Natural killer cell treated with Interleukin-12 subunit alpha and Interleukin-12 subunit beta and Interleukin-15 and Interleukin-18, amount 100 ng/mL, for 72 hours (primary cell): ENCODE data around the gene GTF3C5. TPM values are rescaled to one million over a fixed set of nuclear protein-coding genes. Genes with fewer than 3 reads are reported as not detected.
A peak's percentile ranks its signal among the peaks of the same experiment; 100 is the strongest.
"Not testable (repeated sequence)": the region's sequence is repeated elsewhere in the genome, so short reads cannot be mapped to it uniquely, and the experiment has no call there.

Experiments
- ATAC-seq, 2 donors: fragments of 150-1000 bp; cut with Tn5 transposase in 1 of 2; sonication (Bioruptor Pico), chemical (Tn5 transposase) in 1 of 2; 2 replicates each; pipeline ENCODE4 v1.10.0; 2021
- DNase-seq: peaks from one replicate; pipeline ENCODE4 v3.0.0; 2022; ENCODE audit warnings: low spot score
- H3K27ac Mint-ChIP-seq, 2 donors: 1 replicate in 1 of 2; 2 replicates in 1 of 2; pipeline ENCODE4 v1.8.0; 2022; ENCODE audit warnings: mixed read lengths in 2 of 2, mild to moderate bottlenecking in 1 of 2, moderate library complexity in 1 of 2
- H3K27me3 Mint-ChIP-seq, 2 donors: 1 replicate in 1 of 2; 2 replicates in 1 of 2; pipeline ENCODE4 v1.8.0; 2022; ENCODE audit warnings: mixed read lengths in 2 of 2
- H3K36me3 Mint-ChIP-seq: one replicate; pipeline ENCODE4 v1.8.0; 2022; ENCODE audit warnings: mixed read lengths
- H3K4me1 Mint-ChIP-seq, 2 donors: 1 replicate in 1 of 2; 2 replicates in 1 of 2; pipeline ENCODE4 v1.8.0; 2022; ENCODE audit warnings: low read depth in 2 of 2, mixed read lengths in 2 of 2, mild to moderate bottlenecking in 1 of 2
- H3K4me3 Mint-ChIP-seq: one replicate; pipeline ENCODE4 v1.8.0; 2022; ENCODE audit warnings: mixed read lengths
- H3K9me3 Mint-ChIP-seq: 2 replicates; pipeline ENCODE4 v1.8.0; 2022; ENCODE audit warnings: mixed read lengths
- total RNA-seq, 2 donors: library from RNA; stranded (reverse); gene quantifications; one replicate each; pipeline ENCODE4 v1.2.3, GENCODE V29; 2022

Gene GTF3C5
- total RNA-seq, 2 donors from 2014 or later, result 69.2 to 81.4 TPM

DNA sequence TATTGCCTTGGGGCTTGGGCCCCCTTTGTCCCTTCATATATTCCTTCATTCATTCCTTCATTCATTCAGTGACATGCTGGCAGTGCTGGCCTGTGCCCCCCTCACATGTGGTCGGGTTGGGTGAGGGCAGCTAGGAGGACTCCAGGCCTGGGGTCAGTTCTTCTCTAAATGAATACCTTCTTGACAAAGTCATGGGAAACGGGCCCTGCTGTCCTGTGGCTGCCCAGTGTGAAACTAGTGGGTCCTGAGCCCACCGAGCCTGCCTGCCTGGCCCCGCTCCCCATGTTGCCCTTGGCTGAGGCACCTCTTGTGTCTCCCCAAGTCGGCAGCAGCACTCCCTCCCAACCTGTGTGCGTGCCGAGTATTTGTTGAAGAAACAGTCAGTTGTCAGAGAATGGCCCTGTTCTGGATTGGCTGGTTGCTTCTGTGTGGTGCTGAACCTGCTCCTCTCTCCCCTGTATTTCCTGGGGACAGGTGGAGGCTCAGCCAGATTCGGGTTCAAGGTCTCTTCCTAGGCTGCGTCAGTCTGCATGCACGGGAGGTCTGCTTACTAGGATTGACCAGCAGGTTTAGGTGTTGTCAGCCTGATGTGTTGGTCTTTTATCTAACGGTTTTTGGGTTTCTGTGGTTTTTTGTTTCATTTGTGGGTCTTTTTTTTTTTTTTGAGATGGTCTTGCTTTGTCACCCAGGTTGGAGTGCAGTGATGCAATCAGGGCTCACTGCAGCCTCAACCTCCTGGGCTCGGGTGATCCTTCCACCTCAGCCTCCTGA is 27.9 kb downstream of the GTF3C5 start:
- DNase-seq (no peak), ATAC-seq (peak; percentile 36 to 38)
- Mint-ChIP-seq H3K4me3 (peak overlapping the region; percentile 60), H3K36me3 (no peaks in the 10 kb centered on the region), H3K27me3 (no peaks in the 10 kb centered on the region), H3K27ac (peak overlapping the region in 1 of 2 donors; percentile 60), H3K9me3 (no peaks in the 10 kb centered on the region), H3K4me1 (peaks cover 21 to 23% of the 10 kb centered on the region in 2 donors)

DNA sequence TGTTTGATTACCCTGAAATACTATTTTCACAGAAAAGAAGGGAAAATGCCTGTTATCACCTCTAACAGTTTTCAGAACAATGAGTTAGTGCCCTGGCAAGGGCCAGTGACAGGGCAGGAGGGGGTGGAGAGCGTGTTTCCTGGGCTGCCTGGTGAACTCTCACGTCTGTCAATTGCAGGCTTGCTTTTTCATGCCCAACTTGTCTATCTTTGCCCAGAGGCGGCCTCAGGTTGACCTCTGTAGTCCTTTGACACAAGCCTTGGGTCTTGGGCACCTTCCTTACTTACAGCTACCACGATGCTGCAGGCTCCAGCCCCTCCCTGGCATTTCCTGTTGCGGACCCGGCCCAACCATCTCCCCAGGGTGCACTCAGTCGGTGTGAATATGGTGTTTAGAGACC is 28.8 kb downstream of the GTF3C5 start:
- H3K9me3 Mint-ChIP-seq, result no peaks in the 10 kb centered on the region
- no peak for DNase-seq
- no peaks in the 10 kb centered on the region for H3K27me3 Mint-ChIP-seq
- peak overlapping the region; percentile 60 for H3K4me3 Mint-ChIP-seq
- peaks cover 21 to 23% of the 10 kb centered on the region in 2 donors for H3K4me1 Mint-ChIP-seq
- no peak for ATAC-seq
- no peaks in the 10 kb centered on the region for H3K36me3 Mint-ChIP-seq
- peak overlapping the region in 1 of 2 donors; percentile 60 for H3K27ac Mint-ChIP-seq

DNA sequence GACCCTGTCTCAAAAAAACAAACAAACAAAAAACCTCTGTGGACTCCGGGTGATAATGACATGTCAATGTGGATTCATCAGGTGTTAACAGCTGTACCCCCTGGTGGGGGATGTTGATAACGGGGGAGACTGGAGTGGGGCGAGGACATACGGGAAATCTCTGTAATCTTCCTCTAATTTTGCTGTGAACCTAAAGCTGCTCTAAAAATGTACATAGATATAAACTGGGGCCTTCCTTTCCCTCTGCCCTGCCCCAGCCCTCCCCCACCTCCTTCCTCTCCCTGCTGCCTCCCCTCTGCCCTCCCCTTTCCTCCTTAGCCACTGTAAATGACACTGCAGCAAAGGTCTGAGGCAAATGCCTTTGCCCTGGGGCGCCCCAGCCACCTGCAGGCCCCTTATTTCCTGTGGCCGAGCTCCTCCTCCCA is 29.6 kb downstream of the GTF3C5 start:
- no peak for DNase-seq
- Mint-ChIP-seq H3K4me3 (no peak overlapping the region), H3K36me3 (no peaks in the 10 kb centered on the region), H3K27ac (no peak overlapping the region), H3K27me3 (no peaks in the 10 kb centered on the region), H3K4me1 (peaks cover 21 to 23% of the 10 kb centered on the region in 2 donors), H3K9me3 (no peaks in the 10 kb centered on the region)
- no peak for ATAC-seq

DNA sequence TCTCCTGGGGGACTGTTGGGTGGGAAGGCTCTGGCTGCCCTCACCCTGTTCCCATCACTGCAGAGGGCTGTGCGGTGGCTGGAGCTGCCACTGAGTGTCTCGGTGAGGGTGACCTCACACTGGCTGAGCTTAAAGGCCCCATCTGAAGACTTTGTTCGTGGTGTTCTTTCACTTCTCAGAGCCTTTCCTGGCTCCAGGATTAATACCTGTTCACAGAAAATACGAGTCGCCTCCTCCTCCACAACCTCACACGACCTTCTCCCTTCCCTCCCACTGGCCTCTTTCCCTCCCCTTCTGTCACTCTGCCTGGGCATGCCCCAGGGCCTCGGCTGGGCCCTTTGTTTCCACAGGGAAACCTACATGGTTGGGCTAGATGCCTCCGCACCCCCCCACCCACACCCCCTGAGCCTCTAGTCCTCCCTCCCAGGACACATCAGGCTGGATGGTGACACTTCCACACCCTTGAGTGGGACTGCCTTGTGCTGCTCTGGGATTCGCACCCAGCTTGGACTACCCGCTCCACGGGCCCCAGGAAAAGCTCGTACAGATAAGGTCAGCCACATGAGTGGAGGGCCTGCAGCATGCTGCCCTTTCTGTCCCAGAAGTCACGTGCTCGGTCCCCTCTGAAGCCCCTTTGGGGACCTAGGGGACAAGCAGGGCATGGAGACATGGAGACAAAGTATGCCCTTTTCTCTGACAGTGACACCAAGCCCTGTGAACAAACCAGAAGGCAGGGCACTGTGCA is 30.4 kb downstream of the GTF3C5 start:
- not testable (repeated sequence) for H3K9me3 Mint-ChIP-seq, H3K4me3 Mint-ChIP-seq, H3K27ac Mint-ChIP-seq, ATAC-seq, DNase-seq, H3K27me3 Mint-ChIP-seq, H3K36me3 Mint-ChIP-seq
- peaks cover 21 to 23% of the 10 kb centered on the region in 2 donors for H3K4me1 Mint-ChIP-seq

DNA sequence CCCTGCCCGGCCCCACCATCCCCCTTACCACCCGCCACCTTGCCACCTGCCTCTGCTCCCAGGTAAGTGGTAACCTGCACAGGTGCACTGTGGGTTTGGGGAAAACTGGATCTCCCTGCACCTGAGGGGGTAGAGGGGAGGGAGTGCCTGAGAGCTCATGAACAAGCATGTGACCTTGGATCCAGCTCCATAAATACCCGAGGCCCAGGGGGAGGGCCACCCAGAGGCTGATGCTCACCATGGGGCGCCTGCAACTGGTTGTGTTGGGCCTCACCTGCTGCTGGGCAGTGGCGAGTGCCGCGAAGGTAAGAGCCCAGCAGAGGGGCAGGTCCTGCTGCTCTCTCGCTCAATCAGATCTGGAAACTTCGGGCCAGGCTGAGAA is 31.0 kb downstream of the GTF3C5 start, which contains the start of gene CEL:
CEL (plus strand) TSS at position 218 of the 382 bp plus-strand sequence; CDS start at position 240, 22 bp downstream.
- not testable (repeated sequence) for H3K27ac Mint-ChIP-seq, H3K9me3 Mint-ChIP-seq, H3K27me3 Mint-ChIP-seq, DNase-seq, H3K4me3 Mint-ChIP-seq, H3K36me3 Mint-ChIP-seq, ATAC-seq
- H3K4me1 Mint-ChIP-seq, result peaks cover 21 to 23% of the 10 kb centered on the region in 2 donors

DNA sequence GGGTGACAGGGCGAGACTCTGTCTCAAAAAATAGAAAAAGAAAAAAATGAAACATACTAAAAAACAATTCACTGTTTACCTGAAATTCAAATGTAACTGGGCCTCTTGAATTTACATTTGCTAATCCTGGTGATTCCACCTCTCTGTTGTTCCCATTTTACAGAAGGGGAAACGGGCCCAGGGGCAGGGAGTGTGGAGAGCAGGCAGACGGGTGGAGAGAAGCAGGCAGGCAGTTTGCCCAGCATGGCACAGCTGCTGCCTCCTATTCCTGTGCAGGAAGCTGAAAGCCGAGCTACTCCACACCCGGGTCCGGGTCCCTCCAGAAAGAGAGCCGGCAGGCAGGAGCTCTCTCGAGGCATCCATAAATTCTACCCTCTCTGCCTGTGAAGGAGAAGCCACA is 31.8 kb downstream of the GTF3C5 start:
- not testable (repeated sequence) for H3K36me3 Mint-ChIP-seq, H3K4me3 Mint-ChIP-seq, DNase-seq, H3K27me3 Mint-ChIP-seq, H3K27ac Mint-ChIP-seq, H3K9me3 Mint-ChIP-seq, ATAC-seq
- H3K4me1 Mint-ChIP-seq, result peaks cover 21 to 23% of the 10 kb centered on the region in 2 donors

DNA sequence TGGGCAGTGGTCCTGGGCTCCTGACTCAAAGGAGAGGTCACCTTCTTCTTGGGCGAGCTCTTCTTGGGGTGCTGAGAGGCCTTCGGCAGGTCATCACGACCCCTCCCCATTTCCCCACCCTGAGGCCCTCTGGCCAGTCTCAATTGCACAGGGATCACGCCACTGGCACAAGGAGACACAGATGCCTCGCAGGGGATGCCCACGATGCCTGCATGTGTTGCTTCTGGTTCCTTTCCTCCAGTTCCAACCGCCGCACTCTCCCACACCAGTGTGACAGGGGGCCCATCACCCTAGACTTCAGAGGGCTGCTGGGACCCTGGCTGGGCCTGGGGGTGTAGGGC is 32.3 kb downstream of the GTF3C5 start:
- Mint-ChIP-seq H3K27me3 (no peaks in the 10 kb centered on the region), H3K4me3 (no peak overlapping the region), H3K9me3 (no peaks in the 10 kb centered on the region), H3K27ac (no peak overlapping the region), H3K36me3 (no peaks in the 10 kb centered on the region), H3K4me1 (peaks cover 18 to 21% of the 10 kb centered on the region in 2 donors)
- DNase-seq (no peak), ATAC-seq (no peak)

DNA sequence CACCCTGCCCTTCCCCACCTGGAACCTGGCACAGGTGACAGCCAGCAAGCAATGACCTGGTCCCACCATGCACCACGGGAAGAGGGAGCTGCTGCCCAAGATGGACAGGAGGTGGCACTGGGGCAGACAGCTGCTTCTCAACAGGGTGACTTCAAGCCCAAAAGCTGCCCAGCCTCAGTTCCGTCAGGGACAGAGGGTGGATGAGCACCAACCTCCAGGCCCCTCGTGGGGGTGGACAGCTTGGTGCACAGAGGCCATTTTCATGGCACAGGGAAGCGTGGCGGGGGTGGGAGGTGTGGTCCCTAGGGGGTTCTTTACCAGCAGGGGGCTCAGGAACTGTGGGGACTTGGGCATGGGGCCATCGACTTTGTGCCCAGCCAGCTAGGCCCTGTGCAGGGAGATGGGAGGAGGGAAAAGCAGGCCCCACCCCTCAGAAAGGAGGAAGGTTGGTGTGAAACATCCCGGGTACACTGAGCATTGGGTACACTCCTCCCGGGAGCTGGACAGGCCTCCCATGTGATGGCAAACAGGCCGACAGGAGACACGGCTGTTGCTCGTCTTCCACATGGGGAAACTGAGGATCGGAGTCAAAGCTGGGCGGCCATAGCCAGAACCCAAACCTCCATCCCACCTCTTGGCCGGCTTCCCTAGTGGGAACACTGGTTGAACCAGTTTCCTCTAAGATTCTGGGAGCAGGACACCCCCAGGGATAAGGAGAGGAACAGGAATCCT is 32.9 kb downstream of the GTF3C5 start:
- ATAC-seq (no peak), DNase-seq (no peak)
- Mint-ChIP-seq H3K9me3 (no peaks in the 10 kb centered on the region), H3K36me3 (no peaks in the 10 kb centered on the region), H3K27me3 (no peaks in the 10 kb centered on the region), H3K4me3 (no peak overlapping the region), H3K4me1 (peaks cover 12 to 16% of the 10 kb centered on the region in 2 donors), H3K27ac (no peak overlapping the region)

DNA sequence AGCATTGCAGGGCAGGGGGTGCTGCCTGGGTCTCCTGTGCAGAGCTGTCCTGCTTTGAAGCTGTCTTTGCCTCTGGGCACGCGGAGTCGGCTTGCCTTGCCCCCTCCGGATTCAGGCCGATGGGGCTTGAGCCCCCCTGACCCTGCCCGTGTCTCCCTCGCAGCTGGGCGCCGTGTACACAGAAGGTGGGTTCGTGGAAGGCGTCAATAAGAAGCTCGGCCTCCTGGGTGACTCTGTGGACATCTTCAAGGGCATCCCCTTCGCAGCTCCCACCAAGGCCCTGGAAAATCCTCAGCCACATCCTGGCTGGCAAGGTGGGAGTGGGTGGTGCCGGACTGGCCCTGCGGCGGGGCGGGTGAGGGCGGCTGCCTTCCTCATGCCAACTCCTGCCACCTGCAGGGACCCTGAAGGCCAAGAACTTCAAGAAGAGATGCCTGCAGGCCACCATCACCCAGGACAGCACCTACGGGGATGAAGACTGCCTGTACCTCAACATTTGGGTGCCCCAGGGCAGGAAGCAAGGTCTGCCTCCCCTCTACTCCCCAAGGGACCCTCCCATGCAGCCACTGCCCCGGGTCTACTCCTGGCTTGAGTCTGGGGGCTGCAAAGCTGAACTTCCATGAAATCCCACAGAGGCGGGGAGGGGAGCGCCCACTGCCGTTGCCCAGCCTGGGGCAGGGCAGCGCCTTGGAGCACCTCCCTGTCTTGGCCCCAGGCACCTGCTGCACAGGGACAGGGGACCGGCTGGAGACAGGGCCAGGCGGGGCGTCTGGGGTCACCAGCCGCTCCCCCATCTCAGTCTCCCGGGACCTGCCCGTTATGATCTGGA is 33.7 kb downstream of the GTF3C5 start:
- H3K9me3 Mint-ChIP-seq, result no peaks in the 10 kb centered on the region
- ATAC-seq (no peak), DNase-seq (no peak)
- H3K36me3 Mint-ChIP-seq, result no peaks in the 10 kb centered on the region
- peaks cover 4 to 8% of the 10 kb centered on the region in 2 donors for H3K4me1 Mint-ChIP-seq
- H3K27me3 Mint-ChIP-seq, result no peaks in the 10 kb centered on the region
- H3K4me3 Mint-ChIP-seq, result no peak overlapping the region
- H3K27ac Mint-ChIP-seq, result no peak overlapping the region

DNA sequence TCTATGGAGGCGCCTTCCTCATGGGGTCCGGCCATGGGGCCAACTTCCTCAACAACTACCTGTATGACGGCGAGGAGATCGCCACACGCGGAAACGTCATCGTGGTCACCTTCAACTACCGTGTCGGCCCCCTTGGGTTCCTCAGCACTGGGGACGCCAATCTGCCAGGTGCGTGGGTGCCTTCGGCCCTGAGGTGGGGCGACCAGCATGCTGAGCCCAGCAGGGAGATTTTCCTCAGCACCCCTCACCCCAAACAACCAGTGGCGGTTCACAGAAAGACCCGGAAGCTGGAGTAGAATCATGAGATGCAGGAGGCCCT is 34.2 kb downstream of the GTF3C5 start:
- no peak for ATAC-seq
- no peaks in the 10 kb centered on the region for H3K9me3 Mint-ChIP-seq
- DNase-seq, result no peak

DNA sequence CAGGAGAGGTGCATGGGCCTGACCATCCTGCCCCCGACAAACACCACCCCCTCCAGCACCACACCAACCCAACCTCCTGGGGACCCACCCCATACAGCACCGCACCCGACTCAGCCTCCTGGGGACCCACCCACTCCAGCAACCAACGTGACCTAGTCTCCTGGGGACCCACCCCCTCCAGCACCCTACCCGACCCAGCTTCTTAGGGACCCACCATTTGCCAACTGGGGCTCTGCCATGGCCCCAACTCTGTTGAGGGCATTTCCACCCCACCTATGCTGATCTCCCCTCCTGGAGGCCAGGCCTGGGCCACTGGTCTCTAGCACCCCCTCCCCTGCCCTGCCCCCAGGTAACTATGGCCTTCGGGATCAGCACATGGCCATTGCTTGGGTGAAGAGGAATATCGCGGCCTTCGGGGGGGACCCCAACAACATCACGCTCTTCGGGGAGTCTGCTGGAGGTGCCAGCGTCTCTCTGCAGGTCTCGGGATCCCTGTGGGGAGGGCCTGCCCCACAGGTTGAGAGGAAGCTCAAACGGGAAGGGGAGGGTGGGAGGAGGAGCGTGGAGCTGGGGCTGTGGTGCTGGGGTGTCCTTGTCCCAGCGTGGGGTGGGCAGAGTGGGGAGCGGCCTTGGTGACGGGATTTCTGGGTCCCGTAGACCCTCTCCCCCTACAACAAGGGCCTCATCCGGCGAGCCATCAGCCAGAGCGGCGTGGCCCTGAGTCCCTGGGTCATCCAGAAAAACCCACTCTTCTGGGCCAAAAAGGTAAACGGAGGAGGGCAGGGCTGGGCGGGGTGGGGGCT is 35.6 kb downstream of the GTF3C5 start:
- no peak for ATAC-seq
- DNase-seq, result no peak
- no peaks in the 10 kb centered on the region for H3K4me1 Mint-ChIP-seq
- no peak overlapping the region for H3K4me3 Mint-ChIP-seq
- no peaks in the 10 kb centered on the region for H3K9me3 Mint-ChIP-seq
- no peak overlapping the region for H3K27ac Mint-ChIP-seq
- no peaks in the 10 kb centered on the region for H3K27me3 Mint-ChIP-seq
- H3K36me3 Mint-ChIP-seq, result no peaks in the 10 kb centered on the region

More for the DNA sequence above, 34.2 kb downstream of the GTF3C5 start:
- Mint-ChIP-seq H3K27ac (no peak overlapping the region), H3K27me3 (no peaks in the 10 kb centered on the region), H3K4me1 (peaks cover 0 to 3% of the 10 kb centered on the region in 2 donors), H3K4me3 (no peak overlapping the region), H3K36me3 (no peaks in the 10 kb centered on the region)

DNA sequence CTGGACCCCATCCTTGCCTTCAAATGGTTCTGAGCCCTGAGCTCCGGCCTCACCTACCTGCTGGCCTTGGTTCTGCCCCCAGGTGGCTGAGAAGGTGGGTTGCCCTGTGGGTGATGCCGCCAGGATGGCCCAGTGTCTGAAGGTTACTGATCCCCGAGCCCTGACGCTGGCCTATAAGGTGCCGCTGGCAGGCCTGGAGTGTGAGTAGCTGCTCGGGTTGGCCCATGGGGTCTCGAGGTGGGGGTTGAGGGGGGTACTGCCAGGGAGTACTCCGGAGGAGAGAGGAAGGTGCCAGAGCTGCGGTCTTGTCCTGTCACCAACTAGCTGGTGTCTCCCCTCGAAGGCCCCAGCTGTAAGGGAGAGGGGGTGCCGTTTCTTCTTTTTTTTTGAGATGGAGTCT is 36.2 kb downstream of the GTF3C5 start:
- DNase-seq (no peak), ATAC-seq (no peak)
- H3K4me3 Mint-ChIP-seq, result no peak overlapping the region
- no peaks in the 10 kb centered on the region for H3K27me3 Mint-ChIP-seq
- H3K27ac Mint-ChIP-seq, result no peak overlapping the region
- H3K4me1 Mint-ChIP-seq, result peaks cover 0 to 2% of the 10 kb centered on the region in 2 donors
- H3K9me3 Mint-ChIP-seq, result no peaks in the 10 kb centered on the region
- no peaks in the 10 kb centered on the region for H3K36me3 Mint-ChIP-seq

DNA sequence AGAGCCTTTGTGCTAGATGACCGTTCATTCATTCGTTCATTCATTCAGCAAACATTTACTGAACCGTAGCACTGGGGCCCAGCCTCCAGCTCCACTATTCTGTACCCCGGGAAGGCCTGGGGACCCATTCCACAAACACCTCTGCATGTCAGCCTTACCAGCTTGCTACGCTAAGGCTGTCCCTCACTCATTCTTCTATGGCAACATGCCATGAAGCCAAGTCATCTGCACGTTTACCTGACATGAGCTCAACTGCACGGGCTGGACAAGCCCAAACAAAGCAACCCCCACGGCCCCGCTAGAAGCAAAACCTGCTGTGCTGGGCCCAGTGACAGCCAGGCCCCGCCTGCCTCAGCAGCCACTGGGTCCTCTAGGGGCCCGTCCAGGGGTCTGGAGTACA is 37.0 kb downstream of the GTF3C5 start:
- Mint-ChIP-seq H3K9me3 (no peaks in the 10 kb centered on the region), H3K36me3 (no peaks in the 10 kb centered on the region), H3K27ac (no peak overlapping the region), H3K4me1 (peaks cover 0 to 2% of the 10 kb centered on the region in 2 donors), H3K27me3 (no peaks in the 10 kb centered on the region), H3K4me3 (no peak overlapping the region)
- DNase-seq, result no peak
- ATAC-seq, result no peak
